A549 (cell line): Measurements from ENCODE around the gene WASF2. TPM values are rescaled to one million over a fixed set of nuclear protein-coding genes. Genes with fewer than 3 reads are reported as not detected.

Source experiments
- ATAC-seq, 2 experiments: fragments of 200-7000 bp in 1 of 2; fragments of >200 bp in 1 of 2; cut with Nextera tagmentation in 1 of 2; cut with Tn5 transposase in 1 of 2; 3 replicates each; pipeline versions ENCODE4 v1.8.0 to v1.9.1; 2018 to 2020; ENCODE audit warnings: mild to moderate bottlenecking in 1 of 2, moderate library complexity in 1 of 2
- CTCF ChIA-PET: fragments of 300-600 bp; sonication (Branson Sonifier 250); formaldehyde crosslinking; extraction: SDS; loops from one replicate; lab custom pipeline; 2021; ENCODE audit warnings: antibody characterized with exemption, inconsistent platforms; lab: Yijun Ruan, JAX
- POLR2A ChIA-PET: fragments of 350-600 bp; formaldehyde crosslinking; extraction: SDS; loops from one replicate; lab custom pipeline; 2021; ENCODE audit warnings: antibody characterized with exemption, inconsistent platforms; lab: Yijun Ruan, JAX
- DNase-seq, 2 experiments: peaks; one replicate each; pipeline versions ENCODE4 v3.0.0 to v3.0.0-alpha.2; 2011 to 2016; ENCODE audit warnings: low read depth in 1 of 2, low spot score in 1 of 2
- FAIRE-seq: peaks from 2 replicates; lab custom pipeline; 2011; peaks lifted over from hg19 to GRCh38; lab: Jason Lieb, UNC
- H3K27ac ChIP-seq, 2 experiments: fragments of >200 bp; sonication (Bioruptor Twin); formaldehyde crosslinking; 3 replicates each; pipeline ENCODE4 v1.5.1; 2016 to 2017
- H3K4me1 ChIP-seq: fragments of >200 bp; sonication (Bioruptor Twin); formaldehyde crosslinking; 3 replicates; pipeline ENCODE4 v1.6.1; 2016
- H3K4me2 ChIP-seq: fragments of >200 bp; sonication (Bioruptor Twin); formaldehyde crosslinking; 3 replicates; pipeline ENCODE4 v1.6.1; 2016
- H3K4me3 ChIP-seq: fragments of >200 bp; sonication (Bioruptor Twin); formaldehyde crosslinking; 3 replicates; pipeline ENCODE4 v1.5.1; 2016
- H3K9me3 ChIP-seq: fragments of >200 bp; sonication (Bioruptor Twin); formaldehyde crosslinking; 3 replicates; pipeline ENCODE4 v1.6.1; 2016
- BCL3 ChIP-seq: fragments of >200 bp; sonication (Bioruptor Twin); formaldehyde crosslinking; IDR thresholded peaks from 3 replicates; pipeline ENCODE4 v1.6.1; 2016
- CBX8 ChIP-seq: fragments of 200-600 bp; sonication (generic); IDR thresholded peaks from 2 replicates; pipeline ENCODE4 v1.6.1; 2016
- CHD2 ChIP-seq: fragments of 150-350 bp; IDR thresholded peaks from 2 replicates; pipeline ENCODE4 v1.6.1; 2014; ENCODE audit warnings: low read length; ENCODE audit not compliant: partially characterized antibody
- E2F6 ChIP-seq: IDR thresholded peaks from 2 replicates; pipeline ENCODE4 v1.6.1; 2012; ENCODE audit warnings: low read depth, borderline replicate concordance
- EHF ChIP-seq: fragments of 250-450 bp; sonication (Bioruptor Pico); IDR thresholded peaks from 2 replicates; pipeline ENCODE4 v1.5.0; 2020; ENCODE audit warnings: mild to moderate bottlenecking
- EP300 ChIP-seq, 2 experiments: fragments of >200 bp; sonication (Bioruptor Twin); formaldehyde crosslinking; IDR thresholded peaks; 2 replicates in 1 of 2; 3 replicates in 1 of 2; pipeline ENCODE4 v1.6.1; 2016 to 2017
- FOSL2 ChIP-seq, 2 experiments: fragments of 450-650 bp in 1 of 2; fragments of >200 bp in 1 of 2; sonication (Bioruptor Twin) in 1 of 2; formaldehyde crosslinking; IDR thresholded peaks; 2 replicates each; pipeline versions ENCODE4 v1.5.0 to v1.6.1; 2016 to 2020; ENCODE audit warnings: mild to moderate bottlenecking in 1 of 2, moderate library complexity in 1 of 2
- HOXA7 ChIP-seq: fragments of 250-450 bp; sonication (Bioruptor Pico); IDR thresholded peaks from 2 replicates; pipeline ENCODE4 v1.5.0; 2020; ENCODE audit warnings: mild to moderate bottlenecking, moderate library complexity
- HOXB13 ChIP-seq: fragments of 250-450 bp; sonication (Bioruptor Pico); IDR thresholded peaks from 2 replicates; pipeline ENCODE4 v1.5.0; 2020; ENCODE audit warnings: low read depth, mild to moderate bottlenecking, moderate library complexity
- HOXB5 ChIP-seq: fragments of 250-450 bp; sonication (Bioruptor Pico); IDR thresholded peaks from 2 replicates; pipeline ENCODE4 v1.5.0; 2020; ENCODE audit warnings: mild to moderate bottlenecking, moderate library complexity
- JUN ChIP-seq, 2 experiments: fragments of >200 bp; sonication (Bioruptor Twin); formaldehyde crosslinking; IDR thresholded peaks; 2 replicates in 1 of 2; 3 replicates in 1 of 2; pipeline ENCODE4 v1.6.1; 2016 to 2017
- JUNB ChIP-seq: fragments of >200 bp; sonication (Bioruptor Twin); formaldehyde crosslinking; IDR thresholded peaks from 2 replicates; pipeline ENCODE4 v1.6.1; 2016
- KDM1A ChIP-seq: fragments of 200-600 bp; sonication (generic); IDR thresholded peaks from 2 replicates; pipeline ENCODE4 v1.6.1; 2016; ENCODE audit warnings: low read depth, mild to moderate bottlenecking
- MAZ ChIP-seq: fragments of 150-350 bp; IDR thresholded peaks from 2 replicates; pipeline ENCODE4 v1.6.1; 2014; ENCODE audit warnings: antibody characterized with exemption, low read depth, low read length, borderline replicate concordance
- NFE2L2 ChIP-seq: fragments of 150-350 bp; conservative IDR thresholded peaks from 2 replicates; pipeline ENCODE4 v1.6.1; 2014; ENCODE audit warnings: low read length
- NR3C1 ChIP-seq: fragments of >200 bp; sonication (Bioruptor Twin); formaldehyde crosslinking; IDR thresholded peaks from 3 replicates; pipeline ENCODE4 v1.6.1; 2017
- PBX3 ChIP-seq: IDR thresholded peaks from 2 replicates; pipeline ENCODE4 v1.6.1; 2012
- POLR2AphosphoS2 ChIP-seq: conservative IDR thresholded peaks from 2 replicates; pipeline ENCODE4 v1.6.1; 2012; ENCODE audit warnings: low read length, improper control_type of control experiment, inconsistent platforms
- RCOR1 ChIP-seq: fragments of 150-350 bp; IDR thresholded peaks from 2 replicates; pipeline ENCODE4 v1.6.1; 2014; ENCODE audit warnings: antibody characterized with exemption, low read length, low read depth
- REST ChIP-seq: fragments of 200-600 bp; sonication (generic); IDR thresholded peaks from 2 replicates; pipeline ENCODE4 v1.6.1; 2016; ENCODE audit warnings: antibody characterized with exemption, mild to moderate bottlenecking, moderate library complexity
- SMC3 ChIP-seq: fragments of >200 bp; sonication (Bioruptor Twin); formaldehyde crosslinking; IDR thresholded peaks from 3 replicates; pipeline ENCODE4 v1.6.1; 2018; ENCODE audit warnings: inconsistent platforms
- SREBF2 ChIP-seq: fragments of 450-650 bp; IDR thresholded peaks from 2 replicates; pipeline ENCODE4 v1.6.1; 2014; ENCODE audit warnings: mild to moderate bottlenecking, moderate library complexity
- TP53 ChIP-seq: fragments of 250-450 bp; sonication (Bioruptor Pico); IDR thresholded peaks from 2 replicates; pipeline ENCODE4 v1.5.0; 2021; ENCODE audit warnings: mild to moderate bottlenecking, moderate library complexity
- ZC3H11A ChIP-seq: fragments of 450-650 bp; IDR thresholded peaks from 2 replicates; pipeline ENCODE4 v1.6.1; 2014; ENCODE audit warnings: antibody characterized with exemption, mild to moderate bottlenecking
- ZFP36 ChIP-seq: fragments of 450-650 bp; IDR thresholded peaks from 2 replicates; pipeline ENCODE4 v1.6.1; 2014; ENCODE audit warnings: borderline replicate concordance; ENCODE audit not compliant: partially characterized antibody
- ZSCAN20 ChIP-seq: fragments of 250-450 bp; sonication (Bioruptor Pico); IDR thresholded peaks from 2 replicates; pipeline ENCODE4 v1.8.0; 2022; ENCODE audit warnings: mild to moderate bottlenecking, moderate library complexity
- WGBS: methylation state at CpG from one replicate; pipeline ENCODE4 v1.1.6; 2017; ENCODE audit errors: missing lambda C conversion rate; 5-methylcytosine and 5-hydroxymethylcytosine counted together
- polyA plus RNA-seq, 4 experiments: library from polyadenylated mRNA; depleted of rRNA in 3 of 4; stranded (reverse); fragments of >200 nt; fragmentation: RNase III in 1 of 4; extraction: RNeasy Plus Mini Kit Qiagen cat#74134 plus additional on column Dnase treatment in 1 of 4; gene quantifications; 2 replicates in 3 of 4; 3 replicates in 1 of 4; pipeline ENCODE4 v1.2.3, GENCODE V29; 2011 to 2017
- TF ChIP-seq, protein P1 (sequence below): fragments of 250-450 bp; sonication (Bioruptor Pico); IDR thresholded peaks from 2 replicates; pipeline ENCODE4 v1.5.0; 2020; ENCODE audit warnings: low read depth, mild to moderate bottlenecking, moderate library complexity

WASF2 gene
- polyA plus RNA-seq, 2 of the 4 experiments (the other 2 are of a cell fraction): 22.7 to 44.9 TPM

DNA sequence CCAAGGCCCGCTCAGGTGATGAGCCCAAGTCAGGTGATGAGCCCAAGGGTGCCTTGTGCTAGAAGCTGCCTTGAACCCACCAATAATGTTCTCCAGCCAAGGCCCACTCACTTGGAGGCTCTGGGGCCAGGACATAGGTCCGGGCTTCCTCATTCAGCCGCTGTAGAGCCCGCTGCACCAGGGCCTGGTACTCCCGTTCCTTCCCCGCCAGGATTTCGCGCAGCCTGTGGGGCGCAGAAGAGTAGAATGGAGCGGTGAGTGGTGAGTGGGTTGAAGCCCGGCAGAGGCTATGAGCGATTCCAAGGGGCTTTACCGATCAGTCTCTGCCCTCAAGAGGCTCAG is 133.7 kb downstream of the WASF2 start:
- CTCF ChIA-PET: interaction anchor here (1.7 to 12.1 kb wide), 11 partner anchors 12 to 299 kb away, joined by 3 to 134 read pairs (median 13); partner anchors contain the start of genes CD164L2, MAP3K6 and SYTL1
- H3K4me3 ChIP-seq: no peak overlapping the region
- ATAC-seq: no peak
- no peak for DNase-seq
- H3K4me2 ChIP-seq: no peak overlapping the region
- H3K4me1 ChIP-seq: no peaks in the 10 kb centered on the region
- H3K27ac ChIP-seq: no peak overlapping the region
- H3K9me3 ChIP-seq: no peaks in the 10 kb centered on the region
- no CpG with 5 or more reads among the region's 13 CpGs for WGBS
- FAIRE-seq: no peak
- no peak for TF ChIP-seq HOXA7 (CRISPR knock-in tag)
- TF ChIP-seq REST: no peak
- no peak for TF ChIP-seq EP300 (IDR thresholded peaks at IDR 0.05)
- no peak for TF ChIP-seq SREBF2
- TF ChIP-seq NFE2L2: no peak
- no peak for TF ChIP-seq MAZ
- no peak for TF ChIP-seq CBX8
- TF ChIP-seq HOXB13 (CRISPR knock-in tag): no peak
- TF ChIP-seq KDM1A: no peak
- no peak for TF ChIP-seq RCOR1
- TF ChIP-seq CHD2: no peak
- no peak for TF ChIP-seq ZFP36
- TF ChIP-seq POLR2AphosphoS2: no peak
- no peak for TF ChIP-seq BCL3
- TF ChIP-seq SMC3: no peak
- no peak for TF ChIP-seq TP53
- TF ChIP-seq JUNB: no peak
- no peak for TF ChIP-seq HOXB5 (CRISPR knock-in tag)
- no peak for TF ChIP-seq ZSCAN20 (CRISPR knock-in tag)
- no peak for TF ChIP-seq FOSL2 (IDR thresholded peaks at IDR 0.05)
- no peak for TF ChIP-seq FOSL2 (CRISPR knock-in tag; IDR thresholded peaks at IDR 0.05)
- POLR2A ChIA-PET: no interaction called here

GRCh38 chr1:27355683-27356082 is 134.3 kb downstream of the WASF2 start:
- 81% methylated on average over 5 of the region's 5 CpGs for WGBS
- POLR2A ChIA-PET: no interaction called here
- no peak for ATAC-seq
- Histone ChIP-seq H3K9me3 (no peaks in the 10 kb centered on the region), H3K4me3 (no peak overlapping the region), H3K27ac (no peak overlapping the region), H3K4me2 (no peak overlapping the region), H3K4me1 (no peaks in the 10 kb centered on the region)
- FAIRE-seq: no peak
- no peak for DNase-seq
- CTCF ChIA-PET: interaction anchor here (1.1 to 12.1 kb wide), 9 partner anchors 11 to 61 kb away, joined by 3 to 134 read pairs (median 13); partner anchors contain the start of genes CD164L2, MAP3K6 and SYTL1
- no peak for TF ChIP-seq NR3C1
- TF ChIP-seq JUNB: no peak
- TF ChIP-seq REST: no peak
- no peak for TF ChIP-seq SMC3
- TF ChIP-seq ZC3H11A: no peak
- no peak for TF ChIP-seq E2F6
- no peak for TF ChIP-seq PBX3
- no peak for TF ChIP-seq JUN (IDR thresholded peaks at IDR 0.05)
- no peak for TF ChIP-seq BCL3
- TF ChIP-seq, protein P1, sequence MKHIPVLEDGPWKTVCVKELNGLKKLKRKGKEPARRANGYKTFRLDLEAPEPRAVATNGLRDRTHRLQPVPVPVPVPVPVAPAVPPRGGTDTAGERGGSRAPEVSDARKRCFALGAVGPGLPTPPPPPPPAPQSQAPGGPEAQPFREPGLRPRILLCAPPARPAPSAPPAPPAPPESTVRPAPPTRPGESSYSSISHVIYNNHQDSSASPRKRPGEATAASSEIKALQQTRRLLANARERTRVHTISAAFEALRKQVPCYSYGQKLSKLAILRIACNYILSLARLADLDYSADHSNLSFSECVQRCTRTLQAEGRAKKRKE (CRISPR knock-in tag): no peak
- no peak for TF ChIP-seq EHF (CRISPR knock-in tag)
